ENCODE data around the gene ZSWIM1.

Gene ZSWIM1

DNA sequence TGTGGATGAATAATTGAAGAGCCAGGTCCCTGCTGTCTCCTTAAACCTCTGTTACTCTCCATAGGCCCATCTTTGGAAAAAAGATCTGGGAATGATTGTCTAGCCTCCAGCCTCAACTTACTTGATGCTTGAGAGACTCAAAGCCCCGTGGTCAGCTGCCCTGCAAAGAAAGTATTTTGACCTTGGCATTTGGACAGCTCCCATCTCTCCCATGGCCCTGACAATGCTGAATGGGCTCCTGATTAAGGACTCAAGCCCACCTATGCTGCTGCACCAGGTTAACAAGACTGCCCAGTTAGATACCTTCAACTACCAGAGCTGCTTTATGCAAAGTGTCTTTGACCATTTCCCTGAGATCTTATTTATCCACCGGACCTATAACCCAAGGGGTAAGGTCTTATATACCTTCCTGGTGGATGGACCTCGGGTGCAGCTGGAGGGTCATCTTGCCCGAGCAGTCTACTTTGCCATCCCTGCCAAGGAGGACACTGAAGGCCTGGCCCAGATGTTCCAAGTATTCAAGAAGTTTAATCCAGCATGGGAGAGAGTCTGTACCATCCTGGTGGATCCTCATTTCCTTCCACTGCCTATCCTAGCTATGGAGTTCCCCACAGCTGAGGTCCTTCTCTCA is 1.6 kb downstream of the ZSWIM1 start:
- no peak overlapping the region for H3K9ac ChIP-seq (ENCODE audit: low read length)
- H3K36me3 ChIP-seq (ENCODE audit: control insufficient read depth, insufficient read depth, low read length), result peaks cover 14% of the 10 kb centered on the region
- peaks cover 6% of the 10 kb centered on the region for H3K4me1 ChIP-seq (ENCODE audit: control insufficient read depth, insufficient read depth, low read length)
- H3K4me3 ChIP-seq (ENCODE audit: low read length), result no peak overlapping the region
- H3K27me3 ChIP-seq (ENCODE audit: control insufficient read depth, insufficient read depth, low read length), result no peaks in the 10 kb centered on the region
- H3K27ac ChIP-seq (ENCODE audit: low read depth, low read length), result no peak overlapping the region

DNA sequence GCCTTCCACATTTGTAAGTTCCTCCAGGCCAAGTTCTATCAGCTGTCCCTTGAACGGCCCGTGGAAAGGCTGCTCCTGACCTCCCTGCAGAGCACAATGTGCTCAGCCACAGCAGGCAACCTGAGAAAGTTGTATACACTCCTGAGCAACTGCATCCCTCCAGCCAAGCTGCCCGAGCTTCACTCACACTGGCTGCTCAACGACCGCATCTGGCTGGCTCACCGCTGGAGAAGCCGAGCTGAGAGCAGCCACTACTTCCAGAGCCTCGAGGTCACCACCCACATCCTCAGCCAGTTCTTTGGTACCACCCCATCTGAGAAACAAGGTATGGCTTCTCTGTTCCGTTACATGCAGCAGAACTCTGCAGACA is 2.1 kb downstream of the ZSWIM1 start:
- Histone ChIP-seq H3K4me3 (ENCODE audit: low read length) (no peak overlapping the region), H3K27me3 (ENCODE audit: control insufficient read depth, insufficient read depth, low read length) (no peaks in the 10 kb centered on the region), H3K27ac (ENCODE audit: low read depth, low read length) (no peak overlapping the region), H3K36me3 (ENCODE audit: control insufficient read depth, insufficient read depth, low read length) (peaks cover 8% of the 10 kb centered on the region), H3K9ac (ENCODE audit: low read length) (no peak overlapping the region), H3K4me1 (ENCODE audit: control insufficient read depth, insufficient read depth, low read length) (peaks cover 6% of the 10 kb centered on the region)

DNA sequence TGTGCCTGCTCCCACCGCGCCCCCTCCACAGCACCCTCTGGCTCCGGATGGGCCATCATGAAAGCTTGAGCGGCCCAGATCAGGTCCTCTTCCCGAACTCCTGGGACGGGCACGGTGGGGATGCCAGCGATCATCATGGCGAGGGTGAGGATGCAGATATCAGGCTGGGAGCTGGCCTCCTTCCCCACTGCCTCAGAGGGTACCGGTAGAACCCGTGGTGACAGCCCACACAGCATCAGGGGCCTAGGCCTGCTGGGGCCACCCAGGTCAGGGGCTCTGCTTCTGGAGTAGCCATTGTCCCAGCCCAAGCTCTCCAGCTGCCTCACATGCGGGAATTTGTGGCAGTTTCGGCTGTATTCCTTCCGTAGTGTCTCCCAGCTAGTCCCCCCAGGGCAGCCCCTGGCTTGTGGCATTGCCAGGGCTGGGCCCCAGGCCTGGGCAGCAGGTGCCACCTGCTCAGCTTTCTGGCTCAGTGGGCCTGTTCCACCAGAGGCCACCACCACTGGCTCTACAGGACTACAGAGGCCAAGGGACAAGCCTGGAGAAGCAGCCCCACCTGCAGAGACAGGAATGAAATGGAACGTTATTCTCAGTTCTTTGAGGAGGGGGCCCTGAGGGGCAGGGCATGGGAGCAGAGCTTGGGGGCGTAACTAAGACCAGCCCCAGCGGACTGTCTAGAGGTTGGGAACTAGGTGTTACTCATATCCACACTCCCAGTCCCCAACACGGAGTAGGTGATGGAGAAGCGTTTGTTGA is 5.7 kb downstream of the ZSWIM1 start:
- H3K4me3 ChIP-seq (ENCODE audit: low read length), result no peak overlapping the region
- no peaks in the 10 kb centered on the region for H3K27me3 ChIP-seq (ENCODE audit: control insufficient read depth, insufficient read depth, low read length)
- H3K27ac ChIP-seq (ENCODE audit: low read depth, low read length), result no peak overlapping the region
- peaks cover 2% of the 10 kb centered on the region for H3K4me1 ChIP-seq (ENCODE audit: control insufficient read depth, insufficient read depth, low read length)
- H3K9ac ChIP-seq (ENCODE audit: low read length), result no peak overlapping the region
- peaks cover 7% of the 10 kb centered on the region for H3K36me3 ChIP-seq (ENCODE audit: control insufficient read depth, insufficient read depth, low read length)

DNA sequence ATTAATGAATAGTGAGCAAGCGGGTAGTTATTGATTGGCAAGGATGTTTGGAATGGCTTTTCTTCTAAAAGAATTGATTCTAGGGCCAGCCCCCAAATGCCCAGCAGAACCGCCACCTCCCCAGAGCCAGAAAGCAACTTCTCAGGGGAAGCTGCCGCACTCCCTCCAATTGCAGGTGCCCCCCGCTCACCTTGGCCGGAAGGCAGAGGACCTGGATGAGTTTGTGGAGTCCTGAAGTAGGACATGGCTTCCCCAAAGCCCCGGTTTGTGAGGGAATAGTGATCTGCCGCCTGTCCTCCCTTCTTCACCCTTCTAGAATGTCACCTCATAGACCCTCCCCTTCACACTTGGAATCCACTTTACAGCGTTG is 6.3 kb downstream of the ZSWIM1 start, which contains the start of gene SPATA25:
SPATA25 (minus strand) TSS at position 277 of the 370 bp plus-strand sequence; CDS start at position 245, 32 bp downstream.
- no peaks in the 10 kb centered on the region for H3K4me1 ChIP-seq (ENCODE audit: control insufficient read depth, insufficient read depth, low read length)
- H3K36me3 ChIP-seq (ENCODE audit: control insufficient read depth, insufficient read depth, low read length), result peaks cover 7% of the 10 kb centered on the region
- H3K27ac ChIP-seq (ENCODE audit: low read depth, low read length), result no peak within 1 kb of the TSS
- H3K4me3 ChIP-seq (ENCODE audit: low read length), result no peak within 1 kb of the TSS
- H3K27me3 ChIP-seq (ENCODE audit: control insufficient read depth, insufficient read depth, low read length), result no peaks in the 10 kb centered on the region
- no peak within 1 kb of the TSS for H3K9ac ChIP-seq (ENCODE audit: low read length)

DNA sequence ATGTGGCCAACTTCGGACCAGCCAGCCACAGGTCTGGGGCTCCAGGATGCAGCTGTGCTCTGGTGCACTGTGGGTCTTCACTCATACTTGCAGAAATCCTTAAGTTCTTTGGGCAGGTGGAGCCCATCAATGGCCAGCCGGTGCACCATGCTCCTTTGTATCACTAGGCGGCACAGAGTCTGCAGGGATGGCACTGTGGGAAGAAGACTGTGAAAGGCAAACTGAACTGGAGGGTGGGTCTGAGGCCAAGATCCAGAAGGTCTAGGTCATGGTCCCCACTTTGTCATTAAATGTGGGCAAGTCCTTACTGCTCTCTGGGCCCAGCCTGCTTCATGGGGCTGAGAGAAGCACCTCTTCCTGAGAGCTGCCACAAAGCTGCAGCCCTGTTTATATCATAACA is 7.7 kb downstream of the ZSWIM1 start:
- no peaks in the 10 kb centered on the region for H3K4me1 ChIP-seq (ENCODE audit: control insufficient read depth, insufficient read depth, low read length)
- no peak overlapping the region for H3K27ac ChIP-seq (ENCODE audit: low read depth, low read length)
- peaks cover 10% of the 10 kb centered on the region for H3K36me3 ChIP-seq (ENCODE audit: control insufficient read depth, insufficient read depth, low read length)
- no peak overlapping the region for H3K4me3 ChIP-seq (ENCODE audit: low read length)
- no peaks in the 10 kb centered on the region for H3K27me3 ChIP-seq (ENCODE audit: control insufficient read depth, insufficient read depth, low read length)
- no peak overlapping the region for H3K9ac ChIP-seq (ENCODE audit: low read length)

DNA sequence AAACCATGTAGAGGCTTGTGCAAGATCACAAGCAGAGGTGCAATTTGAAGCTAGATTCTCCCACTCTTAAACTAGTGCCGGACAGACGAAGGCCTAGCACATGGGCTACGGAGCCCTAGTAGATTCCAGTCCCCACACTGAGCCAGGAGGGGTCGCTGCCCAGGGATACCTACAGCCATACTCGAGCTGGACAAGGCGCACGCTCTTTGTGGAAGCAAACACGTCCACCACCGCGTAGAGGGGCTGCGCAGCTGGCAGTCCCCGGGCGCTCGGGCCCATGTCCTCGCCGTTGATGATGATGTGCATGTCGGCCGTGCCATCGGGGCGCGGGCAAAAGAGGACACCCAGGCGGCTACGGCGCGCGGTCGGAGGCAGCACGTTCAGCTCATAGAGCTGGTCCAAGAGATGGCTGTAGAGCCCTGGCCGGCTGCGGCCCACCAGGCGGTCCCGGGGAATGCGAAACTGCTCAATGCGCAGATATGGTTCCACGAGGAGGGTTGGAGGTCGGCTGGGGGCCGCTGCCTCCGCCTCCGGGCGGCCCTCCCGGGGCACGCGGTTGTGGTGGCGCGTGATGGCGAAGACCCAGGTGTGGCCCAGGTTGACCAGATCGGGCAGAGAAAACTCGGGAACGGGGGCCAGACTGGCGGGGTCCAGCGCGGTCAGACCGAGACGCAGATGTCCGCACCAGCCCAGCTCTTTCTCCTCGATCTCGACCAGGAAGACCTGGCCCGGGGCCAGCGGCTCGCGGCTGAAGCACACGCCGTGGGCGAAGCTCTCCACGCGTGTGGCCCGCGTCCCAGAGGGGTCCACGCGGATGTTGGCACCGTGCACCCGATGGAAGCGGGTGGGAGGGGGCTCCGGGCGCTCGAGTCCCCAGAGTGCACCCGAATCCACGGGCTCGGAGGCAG is 9.3 kb downstream of the ZSWIM1 start:
- Histone ChIP-seq H3K27me3 (ENCODE audit: control insufficient read depth, insufficient read depth, low read length) (no peaks in the 10 kb centered on the region), H3K9ac (ENCODE audit: low read length) (peak overlapping the region; percentile 51), H3K36me3 (ENCODE audit: control insufficient read depth, insufficient read depth, low read length) (peaks cover 12% of the 10 kb centered on the region), H3K4me1 (ENCODE audit: control insufficient read depth, insufficient read depth, low read length) (no peaks in the 10 kb centered on the region), H3K4me3 (ENCODE audit: low read length) (peak overlapping the region; percentile 78), H3K27ac (ENCODE audit: low read depth, low read length) (peak overlapping the region; percentile 90)

DNA sequence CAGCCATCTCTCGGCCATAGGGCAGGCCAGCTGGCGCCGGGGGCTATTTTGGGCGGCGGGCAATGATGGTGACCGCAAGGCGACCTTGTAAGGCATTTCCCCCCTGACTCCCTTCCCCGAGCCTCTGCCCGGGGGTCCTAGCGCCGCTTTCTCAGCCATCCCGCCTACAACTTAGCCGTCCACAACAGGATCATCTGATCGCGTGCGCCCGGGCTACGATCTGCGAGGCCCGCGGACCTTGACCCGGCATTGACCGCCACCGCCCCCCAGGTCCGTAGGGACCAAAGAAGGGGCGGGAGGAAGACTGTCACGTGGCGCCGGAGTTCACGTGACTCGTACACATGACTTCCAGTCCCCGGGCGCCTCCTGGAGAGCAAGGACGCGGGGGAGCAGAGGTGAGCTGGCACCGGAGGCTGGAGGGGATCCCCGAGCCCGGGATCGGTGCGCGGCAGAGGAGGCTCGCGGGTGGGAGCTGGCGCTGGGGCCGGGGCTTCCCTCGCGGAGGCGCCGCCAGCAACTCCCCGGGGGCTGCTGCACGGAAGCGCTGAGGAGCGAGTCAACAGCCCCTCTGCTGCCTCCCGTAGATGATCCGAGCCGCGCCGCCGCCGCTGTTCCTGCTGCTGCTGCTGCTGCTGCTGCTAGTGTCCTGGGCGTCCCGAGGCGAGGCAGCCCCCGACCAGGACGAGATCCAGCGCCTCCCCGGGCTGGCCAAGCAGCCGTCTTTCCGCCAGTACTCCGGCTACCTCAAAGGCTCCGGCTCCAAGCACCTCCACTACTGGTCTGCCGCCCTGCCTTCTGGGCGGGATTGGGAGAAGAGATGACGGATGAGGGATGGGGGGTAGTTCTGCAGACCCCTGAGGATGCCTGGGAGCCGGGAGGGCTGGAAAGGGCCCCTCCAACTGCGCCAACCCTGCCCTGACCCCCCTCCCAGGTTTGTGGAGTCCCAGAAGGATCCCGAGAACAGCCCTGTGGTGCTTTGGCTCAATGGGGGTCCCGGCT is 10.3 kb downstream of the ZSWIM1 start, which contains the start of the genes CTSA and NEURL2:
CTSA (plus strand) TSS at position 351 of the 999 bp plus-strand sequence; CDS start at position 585, 234 bp downstream.
NEURL2 (minus strand) TSS at position 224 of the 999 bp plus-strand sequence; CDS start at position 7, 217 bp downstream.
- peaks cover 12% of the 10 kb centered on the region for H3K36me3 ChIP-seq (ENCODE audit: control insufficient read depth, insufficient read depth, low read length)
- H3K27me3 ChIP-seq (ENCODE audit: control insufficient read depth, insufficient read depth, low read length), result no peaks in the 10 kb centered on the region
- peak within 1 kb of the TSS; percentile 90 for H3K27ac ChIP-seq (ENCODE audit: low read depth, low read length)
- H3K4me1 ChIP-seq (ENCODE audit: control insufficient read depth, insufficient read depth, low read length), result no peaks in the 10 kb centered on the region
- H3K4me3 ChIP-seq (ENCODE audit: low read length), result peak within 1 kb of the TSS; percentile 78
- H3K9ac ChIP-seq (ENCODE audit: low read length), result peak within 1 kb of the TSS; percentile 51

DNA sequence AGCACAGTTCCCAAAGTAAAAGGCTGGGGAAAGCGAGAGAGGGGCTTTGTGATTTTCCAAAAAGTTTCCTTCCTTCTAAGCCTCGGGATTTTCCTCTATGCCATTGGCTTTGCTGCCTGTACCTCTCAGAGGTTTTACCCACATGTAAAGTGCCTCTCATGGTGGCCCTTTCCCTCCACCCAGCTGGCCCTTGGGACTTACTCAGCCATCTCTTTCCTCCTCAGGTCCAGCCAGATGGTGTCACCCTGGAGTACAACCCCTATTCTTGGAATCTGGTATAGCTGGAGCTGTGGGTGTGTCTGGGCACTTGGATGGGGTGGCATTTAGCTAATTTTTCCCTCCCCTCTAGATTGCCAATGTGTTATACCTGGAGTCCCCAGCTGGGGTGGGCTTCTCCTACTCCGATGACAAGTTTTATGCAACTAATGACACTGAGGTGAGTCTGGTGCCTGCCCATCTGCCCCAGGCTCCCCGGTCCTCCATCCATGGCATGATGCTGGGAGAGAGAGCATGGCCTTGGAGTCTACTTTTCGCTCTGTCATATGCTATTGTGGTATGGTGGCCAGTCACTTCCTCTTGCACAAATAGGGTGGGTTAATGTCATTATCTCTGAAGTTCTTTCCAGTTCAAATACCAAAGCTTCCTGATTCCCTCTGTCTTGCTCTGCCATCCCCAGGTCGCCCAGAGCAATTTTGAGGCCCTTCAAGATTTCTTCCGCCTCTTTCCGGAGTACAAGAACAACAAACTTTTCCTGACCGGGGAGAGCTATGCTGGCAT is 11.2 kb downstream of the ZSWIM1 start:
- H3K4me3 ChIP-seq (ENCODE audit: low read length), result peak overlapping the region; percentile 78
- no peak overlapping the region for H3K9ac ChIP-seq (ENCODE audit: low read length)
- no peaks in the 10 kb centered on the region for H3K4me1 ChIP-seq (ENCODE audit: control insufficient read depth, insufficient read depth, low read length)
- H3K27me3 ChIP-seq (ENCODE audit: control insufficient read depth, insufficient read depth, low read length), result no peaks in the 10 kb centered on the region
- H3K27ac ChIP-seq (ENCODE audit: low read depth, low read length), result no peak overlapping the region
- H3K36me3 ChIP-seq (ENCODE audit: control insufficient read depth, insufficient read depth, low read length), result peaks cover 10% of the 10 kb centered on the region

DNA sequence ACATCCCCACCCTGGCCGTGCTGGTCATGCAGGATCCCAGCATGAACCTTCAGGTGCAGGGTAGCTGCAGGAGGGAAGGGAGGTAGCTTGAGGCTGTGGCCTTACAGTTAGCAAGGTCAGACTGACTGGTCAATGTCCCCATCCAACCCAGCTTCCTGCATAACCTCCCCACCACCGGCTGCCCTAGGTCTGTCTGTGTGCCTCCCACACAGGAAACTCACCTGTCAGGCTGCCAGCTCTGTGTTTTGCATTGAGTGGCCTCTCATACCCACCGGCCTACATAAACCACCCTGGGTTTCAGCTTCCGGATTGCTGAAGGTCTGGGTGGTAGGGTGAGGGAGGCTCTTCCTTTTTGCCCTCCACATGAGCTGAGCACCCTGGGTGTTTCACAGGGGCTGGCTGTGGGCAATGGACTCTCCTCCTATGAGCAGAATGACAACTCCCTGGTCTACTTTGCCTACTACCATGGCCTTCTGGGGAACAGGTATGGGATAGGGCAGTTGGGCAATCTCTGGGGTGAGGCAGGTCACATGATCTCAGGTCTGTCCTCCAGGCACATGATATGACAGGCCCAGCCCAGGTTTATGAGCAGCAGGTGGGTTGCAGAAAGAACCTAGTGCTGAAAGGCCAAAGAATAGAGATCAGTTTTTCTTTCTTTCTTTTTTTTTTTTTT is 11.9 kb downstream of the ZSWIM1 start:
- Histone ChIP-seq H3K9ac (ENCODE audit: low read length) (no peak overlapping the region), H3K4me1 (ENCODE audit: control insufficient read depth, insufficient read depth, low read length) (no peaks in the 10 kb centered on the region), H3K27ac (ENCODE audit: low read depth, low read length) (no peak overlapping the region), H3K4me3 (ENCODE audit: low read length) (peak overlapping the region; percentile 5), H3K36me3 (ENCODE audit: control insufficient read depth, insufficient read depth, low read length) (peaks cover 13% of the 10 kb centered on the region), H3K27me3 (ENCODE audit: control insufficient read depth, insufficient read depth, low read length) (no peaks in the 10 kb centered on the region)

DNA sequence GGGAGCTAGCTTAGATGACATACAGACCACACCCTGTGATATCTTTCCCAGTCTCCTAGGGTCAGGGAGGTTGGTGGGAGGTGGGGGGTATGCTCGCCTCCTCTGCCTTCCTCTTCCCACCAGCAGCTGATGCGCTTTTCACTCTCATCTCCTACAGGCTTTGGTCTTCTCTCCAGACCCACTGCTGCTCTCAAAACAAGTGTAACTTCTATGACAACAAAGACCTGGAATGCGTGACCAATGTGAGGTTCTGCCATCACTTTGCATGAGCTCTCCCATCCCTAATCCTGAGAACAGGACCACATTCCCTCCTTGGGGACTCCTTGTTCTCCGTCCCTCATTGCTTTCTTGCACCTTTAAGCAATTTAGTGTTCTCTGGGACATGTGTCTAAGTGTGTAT is 12.8 kb downstream of the ZSWIM1 start:
- no peak overlapping the region for H3K9ac ChIP-seq (ENCODE audit: low read length)
- H3K4me1 ChIP-seq (ENCODE audit: control insufficient read depth, insufficient read depth, low read length), result no peaks in the 10 kb centered on the region
- peaks cover 13% of the 10 kb centered on the region for H3K36me3 ChIP-seq (ENCODE audit: control insufficient read depth, insufficient read depth, low read length)
- H3K4me3 ChIP-seq (ENCODE audit: low read length), result no peak overlapping the region
- no peaks in the 10 kb centered on the region for H3K27me3 ChIP-seq (ENCODE audit: control insufficient read depth, insufficient read depth, low read length)
- H3K27ac ChIP-seq (ENCODE audit: low read depth, low read length), result no peak overlapping the region
